Loucy (cell line): ENCODE results near the gene ZNF22.

Source experiments
- H2AFZ ChIP-seq: fragments of 200-600 bp; sonication (generic); 2 replicates; pipeline ENCODE4 v1.6.0; 2016; ENCODE audit warnings: antibody characterized with exemption, mild to moderate bottlenecking, low read length, moderate library complexity
- H3F3A ChIP-seq: fragments of 200-600 bp; 2 replicates; pipeline ENCODE4 v1.6.0; 2016; ENCODE audit warnings: antibody characterized with exemption, low read depth, mild to moderate bottlenecking
- H3K27me3 ChIP-seq: fragments of 200-600 bp; sonication (generic); 2 replicates; pipeline ENCODE4 v1.6.1; 2014; ENCODE audit warnings: low read length, mild to moderate bottlenecking; ENCODE audit not compliant: insufficient read depth, poor library complexity, severe bottlenecking
- H3K36me3 ChIP-seq: fragments of 200-600 bp; sonication (generic); 2 replicates; pipeline ENCODE4 v1.6.1; 2016; ENCODE audit warnings: low read length; ENCODE audit not compliant: insufficient read depth
- H3K4me1 ChIP-seq: fragments of 200-600 bp; sonication (generic); 2 replicates; pipeline ENCODE4 v1.5.1; 2014; ENCODE audit warnings: low read length, mild to moderate bottlenecking; ENCODE audit not compliant: insufficient read depth, poor library complexity, severe bottlenecking
- H3K4me2 ChIP-seq: fragments of 200-600 bp; sonication (generic); 2 replicates; pipeline ENCODE4 v1.6.0; 2014; ENCODE audit warnings: antibody characterized with exemption, low read length, low read depth, mild to moderate bottlenecking; ENCODE audit not compliant: poor library complexity, severe bottlenecking
- H3K4me3 ChIP-seq: fragments of 200-600 bp; sonication (generic); 2 replicates; pipeline ENCODE4 v1.5.1; 2014; ENCODE audit warnings: low read length, mild to moderate bottlenecking, mixed read lengths; ENCODE audit not compliant: poor library complexity, severe bottlenecking
- H3K79me2 ChIP-seq: fragments of 200-600 bp; sonication (generic); 2 replicates; pipeline ENCODE4 v1.6.1; 2014; ENCODE audit warnings: low read length; ENCODE audit not compliant: insufficient read depth
- H3K9ac ChIP-seq: fragments of 200-600 bp; sonication (generic); 2 replicates; pipeline ENCODE4 v1.6.0; 2014; ENCODE audit warnings: mild to moderate bottlenecking, low read depth, low read length, moderate library complexity; ENCODE audit not compliant: poor library complexity, severe bottlenecking
- H3K9me2 ChIP-seq: fragments of 200-600 bp; sonication (generic); replicated peaks from 2 replicates; pipeline ENCODE4 v1.6.1; 2016; ENCODE audit warnings: low read depth, low read length, mixed read lengths
- H3K9me3 ChIP-seq: fragments of 200-600 bp; sonication (generic); 2 replicates; pipeline ENCODE4 v1.6.1; 2014; ENCODE audit warnings: mild to moderate bottlenecking, antibody characterized with exemption, low read length, low read depth; ENCODE audit not compliant: insufficient read depth
- H4K20me1 ChIP-seq: fragments of 200-600 bp; sonication (generic); 2 replicates; pipeline ENCODE4 v1.6.0; 2014; ENCODE audit warnings: antibody characterized with exemption, low read length, mild to moderate bottlenecking; ENCODE audit not compliant: insufficient read depth, poor library complexity, severe bottlenecking
- CTCF ChIP-seq: fragments of 200-600 bp; sonication (generic); conservative IDR thresholded peaks from 2 replicates; pipeline ENCODE4 v1.5.1; 2014; ENCODE audit warnings: mild to moderate bottlenecking, antibody characterized with exemption, low read length
- EZH2phosphoT487 ChIP-seq: fragments of 200-600 bp; IDR thresholded peaks from 2 replicates; pipeline ENCODE4 v1.6.1; 2018; ENCODE audit warnings: antibody characterized with exemption, mild to moderate bottlenecking, moderate library complexity, borderline replicate concordance

The ZNF22 gene

GRCh38 chr10:44985175-44985681, 15.5 kb upstream of the ZNF22 start:
- peaks cover 23% of the 10 kb centered on the region for H3K4me1 ChIP-seq
- H3K4me2 ChIP-seq: no peak overlapping the region
- H4K20me1 ChIP-seq: no peaks in the 10 kb centered on the region
- no peaks in the 10 kb centered on the region for H3K27me3 ChIP-seq
- no peak overlapping the region for H2AFZ ChIP-seq
- H3K79me2 ChIP-seq: no peaks in the 10 kb centered on the region
- H3K4me3 ChIP-seq: no peak overlapping the region
- H3K9me2 ChIP-seq: no peaks in the 10 kb centered on the region
- H3K36me3 ChIP-seq: no peaks in the 10 kb centered on the region
- H3F3A ChIP-seq: no peaks in the 10 kb centered on the region
- TF ChIP-seq CTCF: no peak
- TF ChIP-seq EZH2phosphoT487: no peak
- H3K9ac ChIP-seq: no peak overlapping the region
- H3K9me3 ChIP-seq: no peaks in the 10 kb centered on the region

- no peaks in the 10 kb centered on the region for H3K27me3 ChIP-seq
- H3F3A ChIP-seq: no peaks in the 10 kb centered on the region
- no peaks in the 10 kb centered on the region for H3K36me3 ChIP-seq
- H3K4me2 ChIP-seq: no peak overlapping the region
- no peak overlapping the region for H2AFZ ChIP-seq
- no peak overlapping the region for H3K9ac ChIP-seq
- no peaks in the 10 kb centered on the region for H3K9me3 ChIP-seq
- no peak overlapping the region for H3K4me3 ChIP-seq
- H4K20me1 ChIP-seq: no peaks in the 10 kb centered on the region
- H3K4me1 ChIP-seq: peaks cover 14% of the 10 kb centered on the region
- no peak for TF ChIP-seq EZH2phosphoT487
- no peak for TF ChIP-seq CTCF
- no peaks in the 10 kb centered on the region for H3K79me2 ChIP-seq
- no peaks in the 10 kb centered on the region for H3K9me2 ChIP-seq
Measured at GRCh38 chr10:44986179-44986578, 14.5 kb upstream of the ZNF22 start.

GRCh38 chr10:44986670-44987069, 14.1 kb upstream of the ZNF22 start:
- TF ChIP-seq CTCF: no peak
- no peak for TF ChIP-seq EZH2phosphoT487
- Histone ChIP-seq H3K4me3 (no peak overlapping the region), H3K4me1 (peaks cover 9% of the 10 kb centered on the region), H3K79me2 (no peaks in the 10 kb centered on the region), H2AFZ (no peak overlapping the region), H3K36me3 (no peaks in the 10 kb centered on the region), H3K9me3 (no peaks in the 10 kb centered on the region), H3K9me2 (no peaks in the 10 kb centered on the region), H3K4me2 (no peak overlapping the region), H3K9ac (no peak overlapping the region), H3F3A (no peaks in the 10 kb centered on the region), H4K20me1 (no peaks in the 10 kb centered on the region), H3K27me3 (no peaks in the 10 kb centered on the region)
